A673 (cell line): Measurements from ENCODE around the gene CPHXL2. TPM values are rescaled to one million over a fixed set of nuclear protein-coding genes. Genes with fewer than 3 reads are reported as not detected.

ENCODE experiments used
- BruUV-seq: library from RNA; stranded (reverse); fragments of 400-500 nt; replicated peaks from 2 replicates; lab custom pipeline; 2021; lab: Mats Ljungman, UMichigan
- CTCF ChIA-PET: fragments of 300-600 bp; sonication (Branson Sonifier 250); formaldehyde crosslinking; loops from one replicate; lab custom pipeline; 2022; ENCODE audit warnings: antibody characterized with exemption; lab: Charles Lee
- POLR2A ChIA-PET: fragments of 300-600 bp; sonication (Branson Sonifier 250); formaldehyde crosslinking; loops from one replicate; lab custom pipeline; 2022; ENCODE audit warnings: antibody characterized with exemption; ENCODE audit not compliant: low non-redundant PET; lab: Charles Lee
- DNase-seq: peaks from one replicate; pipeline ENCODE4 v3.0.0-alpha.2; 2015; ENCODE audit warnings: low spot score
- H3K27ac ChIP-seq: fragments of 200-600 bp; sonication (generic); 2 replicates; pipeline ENCODE4 v1.5.1; 2016; ENCODE audit warnings: mixed run types, low read depth, mild to moderate bottlenecking, mixed read lengths, antibody characterized with exemption, low read length; ENCODE audit not compliant: poor library complexity, severe bottlenecking
- H3K27me3 ChIP-seq: fragments of 200-600 bp; sonication (generic); replicated peaks from 2 replicates; pipeline ENCODE4 v1.6.1; 2017; ENCODE audit warnings: mixed run types, low read depth, mild to moderate bottlenecking, mixed read lengths, antibody characterized with exemption, low read length; ENCODE audit not compliant: insufficient read depth, poor library complexity
- H3K36me3 ChIP-seq: fragments of 200-600 bp; sonication (generic); 2 replicates; pipeline ENCODE4 v1.6.1; 2016; ENCODE audit warnings: mixed run types, mild to moderate bottlenecking, mixed read lengths, antibody characterized with exemption, low read length; ENCODE audit not compliant: insufficient read depth, poor library complexity, severe bottlenecking
- H3K4me1 ChIP-seq: fragments of 200-600 bp; sonication (generic); 2 replicates; pipeline ENCODE4 v1.6.1; 2017; ENCODE audit warnings: mixed run types, mild to moderate bottlenecking, mixed read lengths, antibody characterized with exemption, low read length; ENCODE audit not compliant: insufficient read depth, poor library complexity, severe bottlenecking
- H3K4me3 ChIP-seq: fragments of 200-600 bp; sonication (generic); 2 replicates; pipeline ENCODE4 v1.5.1; 2016; ENCODE audit warnings: low read depth, mixed run types, mild to moderate bottlenecking, mixed read lengths, low read length; ENCODE audit not compliant: poor library complexity, severe bottlenecking
- H3K9me3 ChIP-seq: fragments of 200-600 bp; sonication (generic); 2 replicates; pipeline ENCODE4 v1.6.1; 2016; ENCODE audit warnings: mixed run types, low read depth, mild to moderate bottlenecking, mixed read lengths, antibody characterized with exemption, low read length; ENCODE audit not compliant: poor library complexity, severe bottlenecking
- CTCF ChIP-seq: fragments of 300-800, 200-600 bp; sonication (generic); conservative IDR thresholded peaks from 2 replicates; pipeline ENCODE4 v1.5.1; 2017; ENCODE audit warnings: low read depth, mild to moderate bottlenecking, antibody characterized with exemption, low read length, moderate library complexity, mixed read lengths
- EZH2 ChIP-seq: fragments of 200-600 bp; sonication (generic); IDR thresholded peaks from 2 replicates; pipeline ENCODE4 v1.6.1; 2017; ENCODE audit warnings: borderline replicate concordance, low read depth, mild to moderate bottlenecking, mixed read lengths, antibody characterized with exemption, low read length; ENCODE audit not compliant: poor library complexity, severe bottlenecking
- intact Hi-C: fragments of 100-400 bp; cut with micrococcal nuclease; formaldehyde crosslinking; loops from one replicate; pipeline ENCODE4 v1.10.0; 2022; ENCODE audit not compliant: unreplicated experiment
- total RNA-seq: library from RNA; stranded (reverse); gene quantifications from 2 replicates; pipeline ENCODE4 v1.2.3, GENCODE V29; 2021

The CPHXL2 gene
- total RNA-seq, 1 experiment from 2014 or later: not detected

- Histone ChIP-seq H3K27ac (no peak overlapping the region), H3K36me3 (peaks cover 39% of the 10 kb centered on the region), H3K4me1 (peaks cover 4% of the 10 kb centered on the region), H3K4me3 (no peak overlapping the region), H3K9me3 (no peaks in the 10 kb centered on the region), H3K27me3 (no peaks in the 10 kb centered on the region)
- intact Hi-C loops: no loop called here
- CTCF ChIA-PET: interaction anchor here (0.6 kb wide), 1 partner anchor 99 kb away, joined by 4 read pairs; no protein-coding TSS in a partner anchor
- no peak for TF ChIP-seq CTCF
- no peak for TF ChIP-seq EZH2
- no peak for DNase-seq
- POLR2A ChIA-PET: no interaction called here
- BruUV-seq: no TSS peak
These were observed 60.2 kb downstream of the CPHXL2 start for GRCh38 chr16:75616521-75617010.

GRCh38 chr16:75615619-75616018 lies 61.2 kb downstream of the CPHXL2 start:
- Histone ChIP-seq H3K36me3 (peaks cover 47% of the 10 kb centered on the region), H3K4me1 (no peaks in the 10 kb centered on the region), H3K27me3 (no peaks in the 10 kb centered on the region), H3K4me3 (no peak overlapping the region), H3K9me3 (no peaks in the 10 kb centered on the region), H3K27ac (no peak overlapping the region)
- intact Hi-C loops: no loop called here
- no TSS peak for BruUV-seq
- no peak for TF ChIP-seq EZH2
- no peak for TF ChIP-seq CTCF
- DNase-seq: no peak
- CTCF ChIA-PET: no interaction called here
- POLR2A ChIA-PET: no interaction called here

GRCh38 chr16:75614066-75614897 lies 62.5 kb downstream of the CPHXL2 start:
- Histone ChIP-seq H3K27ac (no peak overlapping the region), H3K4me1 (no peaks in the 10 kb centered on the region), H3K9me3 (no peaks in the 10 kb centered on the region), H3K36me3 (peaks cover 50% of the 10 kb centered on the region), H3K27me3 (no peaks in the 10 kb centered on the region), H3K4me3 (no peak overlapping the region)
- CTCF ChIA-PET: no interaction called here
- no TSS peak for BruUV-seq
- POLR2A ChIA-PET: no interaction called here
- intact Hi-C loops: no loop called here
- no peak for TF ChIP-seq CTCF
- TF ChIP-seq EZH2: no peak
- no peak for DNase-seq

Other genes with a start within 250 kb of the CPHXL2 start
- gene CFDP1, start 243.5 kb downstream of the CPHXL2 start, total RNA-seq: 89.5 and 97.6 TPM in 2 replicates
- 25.9 and 30.4 TPM in 2 replicates for gene TMEM170A, start 212.3 kb downstream of the CPHXL2 start, total RNA-seq
- 4.5 and 5.0 TPM in 2 replicates for gene CHST6, start 181.6 kb downstream of the CPHXL2 start, total RNA-seq
- gene CHST5, start 140.9 kb downstream of the CPHXL2 start, total RNA-seq: 0.33 and 0.54 TPM in 2 replicates
- 17.3 and 19.4 TPM in 2 replicates for gene TMEM231, start 120.8 kb downstream of the CPHXL2 start, total RNA-seq
- gene GABARAPL2, start 110.6 kb downstream of the CPHXL2 start, total RNA-seq: 88.8 and 95.4 TPM in 2 replicates
- gene ADAT1, start 53.7 kb downstream of the CPHXL2 start, total RNA-seq: 65.3 and 79.7 TPM in 2 replicates
- gene KARS1, start 29.3 kb downstream of the CPHXL2 start, total RNA-seq: 244 and 253 TPM in 2 replicates
- 43.0 and 48.5 TPM in 2 replicates for gene TERF2IP, start 29.2 kb downstream of the CPHXL2 start, total RNA-seq
- not detected in 2 replicates for gene DUXB, start 24.5 kb upstream of the CPHXL2 start, total RNA-seq
- not detected in 2 replicates for gene CPHXL, start 49.5 kb upstream of the CPHXL2 start, total RNA-seq